GM21528 (cell line): Measurements from ENCODE around the gene SUSD4.

Experiments
- ATAC-seq: cut with Tn5 transposase; IDR thresholded peaks from one replicate; pipeline ENCODE4 v1.9.1; 2021; ENCODE audit warnings: mild to moderate bottlenecking, moderate library complexity; ENCODE audit not compliant: unreplicated experiment, low FRiP score

Gene SUSD4

DNA sequence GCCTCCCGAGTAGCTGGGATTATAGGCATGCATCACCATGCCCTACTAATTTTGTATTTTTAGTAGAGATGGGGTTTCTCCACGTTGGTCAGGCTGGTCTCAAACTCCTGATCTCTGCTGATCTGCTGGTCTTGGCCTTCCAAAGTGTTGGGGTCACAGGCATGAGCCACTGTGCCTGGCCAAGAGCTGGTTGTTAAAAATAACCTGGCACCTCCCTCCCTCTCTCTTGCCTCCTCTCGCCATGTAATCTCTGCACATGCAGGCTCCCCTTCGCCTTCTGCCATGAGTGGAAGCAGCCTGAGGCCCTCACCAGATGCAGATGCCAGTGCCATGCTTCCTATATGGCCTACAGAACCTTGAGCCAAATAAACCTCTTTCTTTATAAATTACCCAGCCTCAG, 146.2 kb downstream of the SUSD4 start:
- ATAC-seq = no peak

DNA sequence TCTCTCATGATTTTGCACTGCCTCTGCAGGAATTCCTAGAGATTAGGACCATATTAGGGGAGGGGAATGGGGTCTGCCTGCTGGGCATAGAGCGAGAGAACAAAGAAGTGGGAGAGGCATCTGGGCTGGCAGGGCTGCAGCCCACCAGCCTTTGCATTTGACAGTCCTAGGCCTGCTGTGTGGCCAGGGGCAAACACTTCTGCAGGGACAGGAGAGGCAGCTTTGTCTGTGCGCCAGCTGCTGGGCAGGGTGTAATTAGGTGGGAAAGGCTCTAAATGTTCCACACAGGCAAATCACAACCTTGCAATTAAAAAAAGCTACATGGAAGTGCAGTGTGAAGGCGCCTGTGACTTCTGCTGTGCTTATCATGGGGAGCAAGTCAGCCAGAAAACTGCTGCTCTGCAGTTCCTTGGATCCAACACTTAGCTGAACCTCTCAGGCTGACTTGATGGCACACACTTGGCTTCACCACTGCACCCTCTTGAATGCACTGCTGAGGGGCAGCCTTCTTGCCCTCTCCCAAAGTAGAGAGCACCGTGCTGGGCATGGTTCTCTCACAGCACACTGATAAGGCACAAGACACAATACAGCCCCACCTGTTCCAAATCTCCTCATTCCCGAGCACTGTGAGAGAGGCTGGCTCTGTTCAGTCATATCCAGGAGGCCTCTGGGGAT, 147.3 kb downstream of the SUSD4 start:
- no peak for ATAC-seq

DNA sequence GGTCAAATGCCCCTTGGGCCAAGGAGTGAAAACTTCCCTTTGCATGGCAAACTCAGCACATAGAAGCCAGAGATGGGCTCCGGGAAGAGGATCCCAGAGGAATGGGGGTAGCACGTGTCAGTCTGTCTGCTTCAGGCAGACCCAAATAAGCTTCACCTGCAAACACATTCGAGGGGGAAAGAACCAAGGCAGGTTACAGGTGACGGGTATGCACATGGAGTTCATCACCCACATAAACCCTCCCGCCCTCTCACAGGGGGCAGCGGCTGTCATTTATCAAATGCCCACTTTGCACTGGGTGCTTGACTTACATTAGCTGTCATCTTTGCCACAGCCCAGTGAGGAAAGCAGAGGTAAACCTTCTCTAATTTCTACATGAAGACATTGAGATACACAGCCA, 147.9 kb downstream of the SUSD4 start:
- no peak for ATAC-seq

GRCh38 chr1:223215026-223215425, 148.9 kb downstream of the SUSD4 start:
- no peak for ATAC-seq

- ATAC-seq = no peak
Observed at GRCh38 chr1:223214261-223214807, 149.6 kb downstream of the SUSD4 start.

DNA sequence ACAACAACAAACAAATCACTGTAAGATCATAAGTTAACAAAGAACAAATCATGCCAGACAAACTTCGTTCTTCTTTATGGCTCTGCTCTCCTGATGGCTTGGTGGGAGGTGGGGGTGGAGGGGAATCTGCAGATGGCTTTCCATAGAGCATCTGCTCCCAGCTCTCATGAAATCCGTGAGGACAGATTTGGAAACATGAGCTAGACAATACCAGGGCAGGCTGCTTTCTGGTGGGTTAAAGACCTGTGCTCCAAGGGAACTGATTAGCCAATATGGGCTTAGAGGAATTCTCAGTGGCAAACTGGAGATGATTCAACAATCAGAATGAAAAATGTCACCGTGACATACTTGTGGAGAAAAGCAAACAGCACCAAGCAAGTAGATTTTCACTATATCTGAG, 151.5 kb downstream of the SUSD4 start:
- ATAC-seq = no peak

- ATAC-seq = no peak
Observed at GRCh38 chr1:223211323-223211985, 152.5 kb downstream of the SUSD4 start.

GRCh38 chr1:223210788-223211120, 153.2 kb downstream of the SUSD4 start:
- ATAC-seq = no peak

DNA sequence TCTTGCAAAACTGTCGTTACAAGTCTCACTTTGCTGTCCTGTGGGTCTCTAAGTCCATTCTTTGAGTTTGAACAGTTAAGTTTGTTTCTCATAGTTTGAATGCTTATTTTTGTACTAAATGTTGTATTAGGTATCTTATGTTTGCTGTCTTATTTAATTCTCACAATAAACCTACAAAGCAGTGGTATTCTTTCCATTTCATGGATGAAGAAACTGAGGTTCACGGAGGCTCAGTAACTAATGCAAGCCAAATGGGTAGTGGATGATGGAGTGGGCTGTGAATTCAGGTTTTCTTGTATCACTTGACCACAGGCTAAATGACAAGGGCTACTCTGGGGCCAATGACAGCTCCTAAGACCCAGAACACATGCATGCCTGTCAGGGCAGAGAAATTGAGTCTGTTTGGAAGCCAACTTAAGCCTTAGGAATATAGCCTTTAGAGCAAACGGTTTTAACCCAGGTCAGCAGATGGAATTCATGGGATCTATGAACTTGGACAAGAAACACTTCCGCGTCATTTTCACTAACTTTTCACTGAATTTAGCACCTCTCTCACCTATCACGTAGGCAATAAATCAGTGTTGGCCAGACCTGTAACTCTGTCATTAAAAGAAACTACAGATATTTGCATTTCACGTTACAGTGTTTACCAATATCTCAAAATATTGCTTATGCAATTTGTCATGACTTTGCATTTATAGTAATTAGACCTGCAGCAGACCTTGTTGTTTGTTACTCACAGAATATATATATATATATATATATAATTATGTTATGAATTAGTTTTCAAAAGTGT, 153.8 kb downstream of the SUSD4 start:
- ATAC-seq = no peak

GRCh38 chr1:223209293-223209898, 154.6 kb downstream of the SUSD4 start:
- no peak for ATAC-seq

DNA sequence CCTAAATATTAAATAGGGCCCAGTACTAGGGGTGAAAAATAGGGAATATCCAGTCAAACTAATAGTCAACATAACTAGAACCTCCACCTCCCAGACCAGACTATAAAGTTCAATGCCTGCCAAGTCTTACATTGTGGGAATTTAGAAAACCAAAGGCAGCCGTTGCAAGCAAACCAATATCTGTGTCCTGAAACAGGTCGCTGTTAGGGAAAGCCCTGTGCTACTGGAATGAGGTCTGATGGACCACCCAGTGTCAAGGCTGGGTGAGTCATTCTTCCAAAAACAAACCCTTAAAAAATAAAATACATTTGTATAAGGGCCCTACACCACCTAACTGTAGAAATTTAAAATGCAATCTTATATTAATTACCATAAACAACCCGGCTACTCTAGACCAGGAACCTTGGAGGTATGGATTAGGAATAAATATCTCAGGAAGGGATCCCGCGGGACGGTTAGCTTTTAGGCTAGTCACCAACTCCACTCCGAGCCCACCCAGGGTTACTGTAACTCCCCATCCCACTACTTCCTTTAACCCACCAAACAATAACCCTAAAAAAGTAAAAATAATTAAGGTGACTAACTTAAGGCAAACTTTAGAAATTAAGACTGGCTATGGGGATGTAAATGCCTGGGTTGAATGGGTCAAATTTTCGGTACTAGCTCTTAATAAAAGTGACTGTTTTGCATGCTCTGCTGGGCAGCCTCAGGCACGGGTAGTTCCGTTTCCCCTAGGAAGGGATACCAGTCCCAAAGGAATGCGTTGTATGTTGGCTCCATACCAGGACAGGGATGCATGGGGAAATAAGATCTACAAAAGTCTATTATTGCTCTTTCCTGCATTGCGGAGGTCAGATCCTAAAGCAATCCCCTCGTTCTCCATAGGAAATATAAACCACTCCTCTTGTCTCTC, 155.6 kb downstream of the SUSD4 start:
- ATAC-seq = no peak

DNA sequence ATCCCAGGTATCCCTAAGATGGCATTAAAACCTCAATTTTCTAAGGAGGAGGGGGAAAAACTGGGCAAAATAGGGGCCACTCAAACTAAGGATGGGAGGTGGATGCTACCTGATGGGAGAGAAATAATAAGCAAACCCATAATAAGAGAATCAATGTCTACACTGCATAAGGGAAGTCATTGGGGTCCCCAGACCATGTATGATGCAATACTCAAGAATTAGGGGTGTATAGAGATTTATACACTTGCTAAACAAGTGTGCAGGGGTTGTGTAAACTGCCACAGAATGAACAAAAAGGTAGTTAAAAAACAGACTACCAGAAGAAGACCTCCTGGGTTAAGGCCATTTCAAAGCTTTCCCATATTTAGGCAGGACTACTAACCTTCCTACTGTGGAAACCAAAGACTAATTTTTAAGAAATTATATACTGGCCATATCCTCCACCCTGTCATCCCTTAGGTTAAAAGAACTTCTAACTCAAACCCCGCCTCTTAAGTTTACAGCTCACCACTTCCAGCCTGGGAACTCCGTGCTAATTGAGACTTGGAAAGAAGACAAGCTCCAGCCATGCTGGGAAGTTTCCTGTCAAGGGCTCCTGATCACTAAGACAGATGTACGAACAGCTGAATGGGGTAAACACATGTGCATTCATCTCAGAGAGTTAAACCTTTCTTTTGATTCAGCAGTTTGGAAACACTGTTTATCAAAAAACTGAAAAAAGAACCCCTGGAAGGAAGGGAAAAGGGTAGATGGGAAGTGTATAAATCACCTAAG, 156.5 kb downstream of the SUSD4 start:
- ATAC-seq = no peak

DNA sequence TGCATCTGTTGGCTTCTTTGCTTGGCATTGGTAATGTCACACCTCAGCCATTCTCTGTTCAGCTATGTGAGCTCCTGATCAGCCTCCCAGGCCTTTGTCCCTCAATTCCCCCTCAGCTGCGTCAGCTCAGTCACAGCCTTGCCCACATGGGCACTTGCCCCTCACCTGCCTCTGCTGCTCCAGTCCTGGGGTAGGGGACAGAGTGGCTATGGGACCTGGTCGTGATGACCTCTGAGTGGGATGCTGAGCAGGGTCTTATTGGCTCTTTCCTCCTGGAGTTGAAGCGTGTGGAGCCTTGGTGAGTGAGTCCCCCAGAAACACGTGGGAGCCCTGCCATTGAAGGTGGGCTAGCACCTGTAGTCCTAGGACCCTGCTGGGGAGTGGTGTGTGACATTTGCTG, 159.6 kb downstream of the SUSD4 start:
- ATAC-seq = no peak

DNA sequence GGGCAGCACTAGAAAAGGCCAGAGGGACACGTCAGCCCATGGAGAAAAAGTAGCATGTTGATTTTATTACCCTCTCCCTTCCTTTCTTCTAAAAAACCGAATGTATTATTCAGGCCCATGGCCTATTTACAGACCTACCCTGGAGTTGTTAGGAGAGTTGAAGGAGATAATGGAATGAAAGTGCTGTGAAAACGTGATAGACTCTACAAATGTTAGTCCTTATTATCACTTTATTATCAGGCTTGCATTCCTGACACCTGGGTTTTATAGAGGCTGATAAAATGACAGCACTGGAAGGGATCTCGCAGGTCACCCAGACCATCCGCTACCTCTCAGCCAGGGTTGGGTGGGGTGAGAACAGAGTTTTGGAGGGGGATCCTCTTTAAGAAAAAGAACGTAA, 160.3 kb downstream of the SUSD4 start:
- no peak for ATAC-seq

GRCh38 chr1:223203034-223203408, 161.0 kb downstream of the SUSD4 start:
- no peak for ATAC-seq

DNA sequence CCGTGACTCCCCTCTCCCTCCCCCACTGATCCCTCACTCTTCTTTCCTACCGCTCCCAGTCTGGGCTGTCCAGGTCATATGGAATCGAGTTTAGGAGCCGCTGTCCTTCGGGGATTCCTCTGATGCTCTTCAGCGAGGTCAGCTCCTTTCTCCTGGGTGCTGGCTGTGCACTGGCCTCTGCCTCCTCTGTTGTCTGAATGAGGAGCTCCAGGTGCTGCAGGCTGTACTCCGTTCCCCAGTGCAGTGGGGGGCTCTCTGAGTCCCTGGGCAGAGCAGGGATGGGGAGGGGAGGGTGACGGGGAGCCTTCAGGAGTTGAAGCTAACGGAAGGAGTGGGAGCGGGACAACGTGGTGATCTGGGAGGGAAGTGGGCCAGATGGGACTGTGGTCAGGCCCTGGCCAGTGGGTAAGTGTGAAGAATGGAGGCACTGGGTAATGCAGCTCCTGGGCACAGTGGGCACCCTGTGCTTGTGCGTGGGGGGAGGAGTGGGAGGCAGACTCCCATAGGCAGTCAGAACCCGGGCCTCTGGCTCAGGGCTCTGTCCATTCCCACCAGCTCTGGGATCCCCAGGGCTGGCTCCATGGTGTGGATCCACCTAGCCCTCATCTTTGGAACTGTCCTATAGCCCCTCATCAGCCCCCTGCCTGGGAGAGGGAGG, 161.5 kb downstream of the SUSD4 start:
- no peak for ATAC-seq

- no peak for ATAC-seq
Observed at GRCh38 chr1:223201967-223202366, 162.0 kb downstream of the SUSD4 start.

DNA sequence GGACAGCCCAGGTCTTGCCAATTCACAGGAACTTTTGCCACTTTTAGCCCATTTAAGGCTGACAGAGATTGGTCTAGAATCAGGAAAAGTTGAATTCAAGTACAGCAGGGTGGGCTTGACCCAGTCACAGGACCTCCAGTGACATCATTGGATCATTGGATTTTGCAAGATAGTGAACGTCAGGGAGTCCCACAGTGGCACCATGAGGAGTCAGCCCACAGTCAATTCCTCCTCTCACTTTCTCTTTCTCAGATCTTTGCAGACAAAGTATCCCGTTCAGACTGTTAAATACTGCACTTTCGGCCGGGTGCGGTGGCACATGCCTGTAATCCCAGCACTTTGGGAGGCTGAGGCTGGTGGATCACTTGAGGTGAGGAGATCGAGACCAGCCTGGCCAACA, 163.1 kb downstream of the SUSD4 start:
- ATAC-seq = no peak

GRCh38 chr1:223199094-223199647, 164.8 kb downstream of the SUSD4 start:
- no peak for ATAC-seq
